ENCODE data around the gene MTO1. TPM values are rescaled to one million over a fixed set of nuclear protein-coding genes. Genes with fewer than 3 reads are reported as not detected.

Gene MTO1
- total RNA-seq, 2 experiments from 2014 or later, result 47.9 to 48.0 TPM

DNA sequence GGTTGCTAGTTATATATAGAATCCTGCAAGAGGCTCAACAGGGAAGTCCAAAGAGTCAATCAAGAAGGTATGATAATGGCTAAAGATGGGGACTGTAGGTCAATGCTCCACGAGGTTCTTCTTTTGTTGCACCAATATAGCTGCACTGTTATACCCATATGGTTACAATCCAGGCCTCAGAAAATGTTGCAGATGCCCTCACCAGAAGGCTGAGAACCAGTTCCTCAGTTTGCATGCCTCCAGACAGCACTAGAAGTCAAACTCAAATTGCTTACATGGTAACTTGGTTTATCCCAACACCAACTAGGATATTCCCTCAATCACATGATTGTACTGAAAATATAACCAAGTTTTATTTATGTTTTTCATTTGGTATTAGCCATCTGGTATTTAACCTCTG is 47.2 kb downstream of the MTO1 start:
- Histone ChIP-seq H3K27ac (ENCODE audit: low read depth in 1 of 2, low read length in 2 of 2) (no peak overlapping the region), H3K27me3 (ENCODE audit: control insufficient read depth in 1 of 2, insufficient read depth in 2 of 2, low read length in 2 of 2) (no peaks in the 10 kb centered on the region), H3K9me3 (ENCODE audit: control insufficient read depth in 1 of 2, insufficient read depth in 1 of 2, low read length in 2 of 2) (peaks cover 0 to 5% of the 10 kb centered on the region in 2 experiments), H3K36me3 (ENCODE audit: insufficient read depth, low read length) (peaks cover 7% of the 10 kb centered on the region), H3K4me3 (ENCODE audit: low read length) (no peak overlapping the region), H3K4me1 (ENCODE audit: insufficient read depth, low read length) (no peaks in the 10 kb centered on the region)
- POLR2A ChIA-PET, result interaction anchor here (1.2 to 3.1 kb wide), 2 partner anchors 11 to 26 kb away, joined by 3 to 16 read pairs; no protein-coding TSS in a partner anchor
- no peak for DNase-seq
- H3K27ac Mint-ChIP-seq, result no peak overlapping the region
- intact Hi-C loops (cut with DNase I, micrococcal nuclease), result no loop called here
- peaks cover 5% of the 10 kb centered on the region for H3K4me1 Mint-ChIP-seq (ENCODE audit: low read depth)
- no peak for ATAC-seq (ENCODE audit: poor library complexity)
- TF ChIP-seq, protein P1, sequence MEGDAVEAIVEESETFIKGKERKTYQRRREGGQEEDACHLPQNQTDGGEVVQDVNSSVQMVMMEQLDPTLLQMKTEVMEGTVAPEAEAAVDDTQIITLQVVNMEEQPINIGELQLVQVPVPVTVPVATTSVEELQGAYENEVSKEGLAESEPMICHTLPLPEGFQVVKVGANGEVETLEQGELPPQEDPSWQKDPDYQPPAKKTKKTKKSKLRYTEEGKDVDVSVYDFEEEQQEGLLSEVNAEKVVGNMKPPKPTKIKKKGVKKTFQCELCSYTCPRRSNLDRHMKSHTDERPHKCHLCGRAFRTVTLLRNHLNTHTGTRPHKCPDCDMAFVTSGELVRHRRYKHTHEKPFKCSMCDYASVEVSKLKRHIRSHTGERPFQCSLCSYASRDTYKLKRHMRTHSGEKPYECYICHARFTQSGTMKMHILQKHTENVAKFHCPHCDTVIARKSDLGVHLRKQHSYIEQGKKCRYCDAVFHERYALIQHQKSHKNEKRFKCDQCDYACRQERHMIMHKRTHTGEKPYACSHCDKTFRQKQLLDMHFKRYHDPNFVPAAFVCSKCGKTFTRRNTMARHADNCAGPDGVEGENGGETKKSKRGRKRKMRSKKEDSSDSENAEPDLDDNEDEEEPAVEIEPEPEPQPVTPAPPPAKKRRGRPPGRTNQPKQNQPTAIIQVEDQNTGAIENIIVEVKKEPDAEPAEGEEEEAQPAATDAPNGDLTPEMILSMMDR (IDR thresholded peaks at IDR 0.05), result no peak
- CTCF ChIA-PET, result interaction anchor here (0.7 to 1.8 kb wide), 2 partner anchors 102 to 104 kb away, joined by 4 read pairs; no protein-coding TSS in a partner anchor
- no peak overlapping the region for H3K4me3 Mint-ChIP-seq
- no peaks in the 10 kb centered on the region for H3K27me3 Mint-ChIP-seq
- peaks cover 18% of the 10 kb centered on the region for H3K36me3 Mint-ChIP-seq (ENCODE audit: low read depth)
- H3K9me3 Mint-ChIP-seq, result no peaks in the 10 kb centered on the region

DNA sequence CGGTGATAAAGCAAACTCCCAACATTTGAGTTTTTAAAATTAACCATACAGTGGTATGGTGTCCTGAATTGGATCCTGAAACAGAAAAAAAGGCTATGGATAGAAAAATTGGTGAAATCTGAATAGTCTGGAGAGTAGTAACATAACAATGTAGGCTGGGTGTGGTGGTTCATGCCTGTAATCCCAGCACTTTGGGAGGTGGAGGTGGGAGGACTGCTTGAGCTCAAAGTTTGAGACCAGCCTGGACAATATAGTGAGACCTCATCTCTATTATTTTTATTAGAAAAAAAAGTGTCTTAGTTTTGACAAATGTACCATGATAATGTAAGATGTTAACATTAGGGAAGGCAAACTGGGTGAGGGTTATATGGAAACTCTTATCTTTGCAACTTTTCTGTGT is 48.3 kb downstream of the MTO1 start:
- Histone ChIP-seq H3K27ac (ENCODE audit: low read depth in 1 of 2, low read length in 2 of 2) (no peak overlapping the region), H3K4me3 (ENCODE audit: low read length) (no peak overlapping the region), H3K4me1 (ENCODE audit: insufficient read depth, low read length) (peaks cover 8% of the 10 kb centered on the region), H3K27me3 (ENCODE audit: control insufficient read depth in 1 of 2, insufficient read depth in 2 of 2, low read length in 2 of 2) (no peaks in the 10 kb centered on the region), H3K9me3 (ENCODE audit: control insufficient read depth in 1 of 2, insufficient read depth in 1 of 2, low read length in 2 of 2) (peaks cover 0 to 1% of the 10 kb centered on the region in 2 experiments), H3K36me3 (ENCODE audit: insufficient read depth, low read length) (peaks cover 3% of the 10 kb centered on the region)
- POLR2A ChIA-PET, result interaction anchor here (0.7 to 3.1 kb wide), 2 partner anchors 8 to 10 kb away, joined by 3 to 16 read pairs; no protein-coding TSS in a partner anchor
- intact Hi-C loops (cut with DNase I, micrococcal nuclease), result no loop called here
- peaks cover 18% of the 10 kb centered on the region for H3K36me3 Mint-ChIP-seq (ENCODE audit: low read depth)
- TF ChIP-seq, protein P1 (IDR thresholded peaks at IDR 0.05), result no peak
- H3K27ac Mint-ChIP-seq, result no peak overlapping the region
- ATAC-seq (ENCODE audit: poor library complexity) (no peak), DNase-seq (no peak)
- H3K4me1 Mint-ChIP-seq (ENCODE audit: low read depth), result peaks cover 8% of the 10 kb centered on the region
- no peaks in the 10 kb centered on the region for H3K27me3 Mint-ChIP-seq
- CTCF ChIA-PET, result interaction anchor here (1.8 kb wide), 1 partner anchor 103 kb away, joined by 4 read pairs; no protein-coding TSS in a partner anchor
- H3K9me3 Mint-ChIP-seq, result no peaks in the 10 kb centered on the region
- no peak overlapping the region for H3K4me3 Mint-ChIP-seq

DNA sequence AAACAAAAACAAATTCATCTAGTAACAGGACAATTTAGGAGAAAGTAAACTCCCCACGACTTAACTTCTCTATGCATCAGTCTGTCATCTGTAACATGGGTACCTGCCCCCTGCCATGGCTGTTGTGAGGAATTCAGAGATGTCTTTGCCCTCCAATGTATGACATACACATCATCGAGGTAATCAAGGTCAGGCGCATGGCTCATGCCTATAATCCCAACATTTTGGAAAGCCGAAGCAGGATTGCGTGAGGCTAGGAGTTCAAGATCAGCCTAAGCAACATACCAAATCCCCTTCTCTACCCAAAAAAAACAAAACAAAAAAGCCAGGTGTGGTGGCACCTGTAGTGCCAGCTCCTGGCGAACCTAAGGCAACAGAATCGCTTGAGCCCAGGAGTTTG is 50.3 kb downstream of the MTO1 start:
- H3K4me3 ChIP-seq (ENCODE audit: low read length), result no peak overlapping the region
- Mint-ChIP-seq H3K9me3 (no peaks in the 10 kb centered on the region), H3K27ac (no peak overlapping the region), H3K4me1 (ENCODE audit: low read depth) (peaks cover 28% of the 10 kb centered on the region), H3K4me3 (no peak overlapping the region), H3K27me3 (no peaks in the 10 kb centered on the region), H3K36me3 (ENCODE audit: low read depth) (peaks cover 37% of the 10 kb centered on the region)
- ChIA-PET POLR2A (interaction anchor here (2.4 to 6.9 kb wide), 2 partner anchors 99 to 141 kb away, joined by 17 to 89 read pairs; partner anchors contain the start of gene SLC17A5), CTCF (no interaction called here)
- H3K27ac ChIP-seq (ENCODE audit: low read depth in 1 of 2, low read length in 2 of 2), result no peak overlapping the region
- H3K4me1 ChIP-seq (ENCODE audit: insufficient read depth, low read length), result peaks cover 20% of the 10 kb centered on the region
- H3K9me3 ChIP-seq (ENCODE audit: control insufficient read depth in 1 of 2, insufficient read depth in 1 of 2, low read length in 2 of 2), result no peaks in the 10 kb centered on the region
- intact Hi-C loops (cut with DNase I, micrococcal nuclease), result no loop called here
- TF ChIP-seq, protein P1 (IDR thresholded peaks at IDR 0.05), result no peak
- DNase-seq, result peak in 1 of 14 experiments; percentile 6
- ATAC-seq (ENCODE audit: poor library complexity), result no peak
- H3K36me3 ChIP-seq (ENCODE audit: insufficient read depth, low read length), result peaks cover 22% of the 10 kb centered on the region
- no peaks in the 10 kb centered on the region for H3K27me3 ChIP-seq (ENCODE audit: control insufficient read depth in 1 of 2, insufficient read depth in 2 of 2, low read length in 2 of 2)
